Hepatocyte (in vitro differentiated cells): ENCODE data around the gene ITPR3.

Experiments
- EZH2 ChIP-seq: fragments of 200-600 bp; sonication (generic); IDR thresholded peaks from 2 replicates; pipeline ENCODE4 v1.6.1; 2016; ENCODE audit warnings: antibody characterized with exemption, mild to moderate bottlenecking, borderline replicate concordance
- EZH2phosphoT487 ChIP-seq: fragments of 200-600 bp; sonication (generic); IDR thresholded peaks from one replicate; pipeline ENCODE4 v1.6.1; 2018; ENCODE audit warnings: antibody characterized with exemption, mild to moderate bottlenecking, low read depth, moderate library complexity; ENCODE audit not compliant: unreplicated experiment, severe bottlenecking

- TF ChIP-seq EZH2 (no peak), EZH2phosphoT487 (no peak)
Measured at GRCh38 chr6:33738879-33739278, 117.8 kb downstream of the ITPR3 start.
